B cell (primary cell): Measurements from ENCODE around the gene MDFI. TPM values are rescaled to one million over a fixed set of nuclear protein-coding genes. Genes with fewer than 3 reads are reported as not detected.

Source experiments
- ATAC-seq: fragments of 200-7000 bp; cut with Tn5 transposase; one replicate; pipeline ENCODE4 v1.10.0; 2021; ENCODE audit warnings: low read depth, mild to moderate bottlenecking, moderate number of reproducible peaks, moderate library complexity
- CTCF ChIA-PET: fragments of 350-600 bp; sonication (Branson Sonifier 250); formaldehyde crosslinking; loops from one replicate; lab custom pipeline; 2021; ENCODE audit warnings: antibody characterized with exemption, inconsistent platforms; lab: Charles Lee
- POLR2A ChIA-PET: fragments of 350-600 bp; sonication (Branson Sonifier 250); formaldehyde crosslinking; loops from one replicate; lab custom pipeline; 2021; ENCODE audit warnings: antibody characterized with exemption; lab: Charles Lee
- DNase-seq: peaks from one replicate; pipeline ENCODE4 v3.0.0; 2013
- H2AFZ ChIP-seq: 2 replicates; pipeline ENCODE4 v1.6.1; 2012; ENCODE audit warnings: mild to moderate bottlenecking, low read depth, low read length; ENCODE audit not compliant: insufficient read depth, poor library complexity, severe bottlenecking
- H3K27ac ChIP-seq, 2 donors: 1 replicate in 1 of 2; 2 replicates in 1 of 2; pipeline ENCODE4 v1.5.1; 2012 to 2013; ENCODE audit warnings: low read length in 2 of 2, mild to moderate bottlenecking in 2 of 2, moderate library complexity in 1 of 2
- H3K27me3 ChIP-seq, 4 experiments: fragments of 200-600 bp in 1 of 4; sonication (generic) in 1 of 4; replicated peaks in 1 of 4; 1 replicate in 2 of 4; 2 replicates in 2 of 4; pipeline versions ENCODE4 v1.6.1 to v1.7.0; 2013 to 2016; ENCODE audit warnings: low read length in 3 of 4, mild to moderate bottlenecking in 2 of 4, mixed read lengths in 1 of 4, moderate library complexity in 1 of 4; ENCODE audit not compliant: insufficient read depth in 4 of 4, control insufficient read depth in 3 of 4; ENCODE audit errors: control extremely low read depth in 1 of 4
- H3K36me3 ChIP-seq, 2 experiments: replicated peaks in 1 of 2; 1 replicate in 1 of 2; 2 replicates in 1 of 2; pipeline versions ENCODE4 v1.6.1 to v1.7.1; 2013; ENCODE audit warnings: low read length in 1 of 2; ENCODE audit not compliant: insufficient read depth in 2 of 2, control insufficient read depth in 1 of 2; ENCODE audit errors: control extremely low read depth in 1 of 2, extremely low read depth in 1 of 2
- H3K4me1 ChIP-seq, 2 donors: fragments of 200-600 bp in 1 of 2; sonication (generic) in 1 of 2; 1 replicate in 1 of 2; 2 replicates in 1 of 2; pipeline versions ENCODE4 v1.5.1 to v1.6.1; 2013 to 2017; ENCODE audit warnings: low read length in 2 of 2; ENCODE audit not compliant: control insufficient read depth in 2 of 2, insufficient read depth in 2 of 2
- H3K4me2 ChIP-seq: replicated peaks from 2 replicates; pipeline ENCODE3; 2012; ENCODE audit warnings: mild to moderate bottlenecking, low read depth, low read length; ENCODE audit not compliant: poor library complexity, severe bottlenecking
- H3K4me3 ChIP-seq, 5 experiments: fragments of 200-600 bp in 1 of 5; sonication (generic) in 1 of 5; 1 replicate in 3 of 5; 2 replicates in 2 of 5; pipeline versions ENCODE4 v1.5.1 to v1.7.0; 2011 to 2016; ENCODE audit warnings: low read length in 4 of 5, mild to moderate bottlenecking in 4 of 5, low read depth in 2 of 5, control low read depth in 1 of 5, moderate library complexity in 1 of 5; ENCODE audit not compliant: insufficient read depth in 1 of 5; ENCODE audit errors: control extremely low read depth in 1 of 5, extremely low read depth in 1 of 5
- H3K79me2 ChIP-seq: fragments of 200-600 bp; sonication (generic); one replicate; pipeline ENCODE4 v1.6.0; 2016; ENCODE audit warnings: low read length; ENCODE audit not compliant: control insufficient read depth, insufficient read depth
- H3K9ac ChIP-seq: fragments of 200-600 bp; sonication (generic); 2 replicates; pipeline ENCODE4 v1.6.1; 2017; ENCODE audit warnings: mild to moderate bottlenecking, low read length, moderate library complexity
- H3K9me3 ChIP-seq, 3 donors: one replicate each; pipeline versions ENCODE4 v1.6.1 to v1.7.1; 2013; ENCODE audit warnings: low read length in 2 of 3; ENCODE audit not compliant: control insufficient read depth in 2 of 3, insufficient read depth in 1 of 3; ENCODE audit errors: control extremely low read depth in 1 of 3
- H4K20me1 ChIP-seq: 2 replicates; pipeline ENCODE4 v1.6.0; 2012; ENCODE audit warnings: mild to moderate bottlenecking, low read length; ENCODE audit not compliant: insufficient read depth, control insufficient read depth, poor library complexity, severe bottlenecking
- H3K27ac Mint-ChIP-seq: one replicate; pipeline ENCODE4 v1.8.0; 2021; ENCODE audit warnings: mixed read lengths
- H3K27me3 Mint-ChIP-seq: one replicate; pipeline ENCODE4 v1.8.0; 2021; ENCODE audit warnings: mixed read lengths
- H3K4me1 Mint-ChIP-seq: one replicate; pipeline ENCODE4 v1.8.0; 2021; ENCODE audit warnings: mixed read lengths
- H3K4me3 Mint-ChIP-seq: one replicate; pipeline ENCODE4 v1.8.0; 2021; ENCODE audit warnings: mixed read lengths
- H3K9me3 Mint-ChIP-seq: one replicate; pipeline ENCODE4 v1.8.0; 2022; ENCODE audit warnings: mixed read lengths; ENCODE audit not compliant: insufficient read depth
- EZH2 ChIP-seq: IDR thresholded peaks from 2 replicates; pipeline ENCODE4 v1.6.1; 2012; ENCODE audit warnings: borderline replicate concordance, low read depth, mild to moderate bottlenecking, moderate library complexity, low read length; ENCODE audit not compliant: insufficient read depth, poor library complexity, severe bottlenecking
- WGBS: methylation state at CpG from one replicate; pipeline ENCODE4 v1.1.5; 2013; ENCODE audit warnings: missing lambda C conversion rate; ENCODE audit not compliant: insufficient coverage; 5-methylcytosine and 5-hydroxymethylcytosine counted together
- intact Hi-C: fragments of 100-400 bp; cut with micrococcal nuclease; formaldehyde crosslinking; loops from one replicate; pipeline ENCODE4 v1.10.0; 2022
- polyA plus RNA-seq: library from polyadenylated mRNA; depleted of rRNA; stranded (reverse); fragments of >200 nt; gene quantifications from 2 replicates; pipeline ENCODE4 v1.2.3, GENCODE V29; 2012
- total RNA-seq, 2 donors: library from RNA; stranded (reverse); fragments of 120-200 nt in 1 of 2; gene quantifications; 1 replicate in 1 of 2; 2 replicates in 1 of 2; pipeline versions ENCODE4 v1.2.3 to v1.2.4, GENCODE V29; 2013 to 2022
- TF ChIP-seq, protein P1 (sequence below): fragments of 200-600 bp; IDR thresholded peaks from one replicate; pipeline ENCODE4 v1.8.0; 2022; ENCODE audit warnings: antibody characterized with exemption, mild to moderate bottlenecking

The MDFI gene
- total and polyA plus RNA-seq, 2 donors (not counting 1 experiment from before 2014, with no cell fraction given), result not detected

DNA sequence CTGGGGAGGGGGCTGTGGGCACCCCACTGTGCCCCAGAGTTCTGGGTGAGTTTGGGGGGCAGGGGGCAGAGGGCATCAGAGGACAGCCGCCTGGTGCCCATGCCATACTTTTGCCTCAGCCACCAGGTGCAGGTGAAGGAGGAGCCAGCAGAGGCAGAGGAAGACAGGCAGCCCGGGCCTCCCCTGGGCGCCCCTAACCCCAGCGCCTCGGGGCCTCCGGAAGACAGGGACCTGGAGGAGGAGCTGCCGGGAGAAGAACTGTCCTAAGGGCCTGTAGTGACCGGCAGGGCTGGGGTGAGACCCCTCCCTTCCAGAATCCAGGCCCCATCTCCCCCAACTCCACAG lies 39.6 kb upstream of the MDFI start:
- Histone ChIP-seq H3K4me1 (peaks cover 4 to 12% of the 10 kb centered on the region in 2 donors), H3K9ac (no peak overlapping the region), H3K79me2 (no peaks in the 10 kb centered on the region), H3K36me3 (peaks cover 0 to 18% of the 10 kb centered on the region in 2 experiments), H3K27ac (no peak overlapping the region), H3K4me3 (no peak overlapping the region), H2AFZ (no peak overlapping the region), H3K9me3 (no peaks in the 10 kb centered on the region), H4K20me1 (no peaks in the 10 kb centered on the region), H3K4me2 (no peak overlapping the region), H3K27me3 (no peaks in the 10 kb centered on the region)
- H3K4me3 Mint-ChIP-seq, result no peak overlapping the region
- no peaks in the 10 kb centered on the region for H3K9me3 Mint-ChIP-seq
- TF ChIP-seq, protein P1, sequence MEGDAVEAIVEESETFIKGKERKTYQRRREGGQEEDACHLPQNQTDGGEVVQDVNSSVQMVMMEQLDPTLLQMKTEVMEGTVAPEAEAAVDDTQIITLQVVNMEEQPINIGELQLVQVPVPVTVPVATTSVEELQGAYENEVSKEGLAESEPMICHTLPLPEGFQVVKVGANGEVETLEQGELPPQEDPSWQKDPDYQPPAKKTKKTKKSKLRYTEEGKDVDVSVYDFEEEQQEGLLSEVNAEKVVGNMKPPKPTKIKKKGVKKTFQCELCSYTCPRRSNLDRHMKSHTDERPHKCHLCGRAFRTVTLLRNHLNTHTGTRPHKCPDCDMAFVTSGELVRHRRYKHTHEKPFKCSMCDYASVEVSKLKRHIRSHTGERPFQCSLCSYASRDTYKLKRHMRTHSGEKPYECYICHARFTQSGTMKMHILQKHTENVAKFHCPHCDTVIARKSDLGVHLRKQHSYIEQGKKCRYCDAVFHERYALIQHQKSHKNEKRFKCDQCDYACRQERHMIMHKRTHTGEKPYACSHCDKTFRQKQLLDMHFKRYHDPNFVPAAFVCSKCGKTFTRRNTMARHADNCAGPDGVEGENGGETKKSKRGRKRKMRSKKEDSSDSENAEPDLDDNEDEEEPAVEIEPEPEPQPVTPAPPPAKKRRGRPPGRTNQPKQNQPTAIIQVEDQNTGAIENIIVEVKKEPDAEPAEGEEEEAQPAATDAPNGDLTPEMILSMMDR, result no peak
- H3K27me3 Mint-ChIP-seq, result no peaks in the 10 kb centered on the region
- CTCF ChIA-PET, result interaction anchor here (1.0 kb wide), 1 partner anchor 83 kb away, joined by 3 read pairs; no protein-coding TSS in a partner anchor
- DNase-seq (no peak), ATAC-seq (no peak)
- WGBS, result 88% methylated on average over 8 of the region's 8 CpGs
- POLR2A ChIA-PET, result interaction anchor here (0.7 kb wide), 1 partner anchor 94 kb away, joined by 4 read pairs; no protein-coding TSS in a partner anchor
- H3K4me1 Mint-ChIP-seq, result peaks cover 10% of the 10 kb centered on the region
- H3K27ac Mint-ChIP-seq, result no peak overlapping the region
- intact Hi-C loops, result no loop called here

DNA sequence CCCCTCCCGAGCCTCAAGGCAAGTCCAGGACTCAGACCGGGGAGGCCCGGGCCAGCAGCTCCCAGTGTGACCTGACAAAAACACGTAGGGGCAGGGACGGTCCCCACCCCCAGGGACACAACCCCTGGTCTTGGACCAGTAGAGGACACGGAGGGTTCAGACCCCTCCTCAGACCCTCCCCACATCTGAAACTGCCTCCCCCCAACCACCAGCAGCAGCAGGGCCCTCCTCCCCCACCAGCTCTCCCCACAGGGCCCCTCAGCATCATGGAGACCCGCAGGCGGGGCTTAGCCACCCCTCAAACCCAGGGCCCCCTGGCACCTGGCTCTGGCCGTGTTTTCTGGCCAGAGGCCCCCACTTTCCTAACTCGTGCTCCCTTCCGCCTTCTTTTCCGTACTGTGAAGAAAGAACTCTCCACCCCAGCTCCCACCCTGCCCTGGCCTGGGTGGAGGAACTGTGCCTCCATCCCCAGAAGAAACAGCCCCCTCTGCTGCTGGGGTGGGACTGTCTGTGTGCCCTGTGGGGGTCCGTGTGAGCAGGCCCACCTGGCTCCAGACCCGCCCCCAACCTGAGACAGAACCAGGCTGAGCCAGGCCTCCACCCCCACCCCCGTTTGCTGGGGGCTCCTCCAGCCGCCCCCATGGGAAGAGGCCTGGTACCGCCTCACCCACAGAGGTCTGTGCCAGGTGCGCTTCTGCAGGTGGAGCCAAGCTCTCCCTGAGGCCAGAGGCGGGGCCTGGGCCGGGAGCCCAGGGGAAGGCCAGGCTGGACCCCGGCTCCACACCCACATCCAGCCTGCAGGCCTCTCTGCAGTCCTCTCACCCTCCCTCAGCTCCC lies 39.0 kb upstream of the MDFI start:
- Histone ChIP-seq H3K79me2 (no peaks in the 10 kb centered on the region), H3K9ac (no peak overlapping the region), H3K4me2 (no peak overlapping the region), H2AFZ (no peak overlapping the region), H3K36me3 (peaks cover 0 to 18% of the 10 kb centered on the region in 2 experiments), H3K9me3 (no peaks in the 10 kb centered on the region), H3K27ac (no peak overlapping the region), H3K27me3 (no peaks in the 10 kb centered on the region), H3K4me3 (no peak overlapping the region), H3K4me1 (peaks cover 4 to 13% of the 10 kb centered on the region in 2 donors), H4K20me1 (no peaks in the 10 kb centered on the region)
- no peak for DNase-seq
- TF ChIP-seq, protein P1, result no peak
- TF ChIP-seq EZH2, result no peak
- ChIA-PET CTCF (interaction anchor here (1.4 kb wide), 1 partner anchor 11 kb away, joined by 3 read pairs; no protein-coding TSS in a partner anchor), POLR2A (no interaction called here)
- no peak for ATAC-seq
- intact Hi-C loops, result no loop called here
- 84% methylated on average over 16 of the region's 21 CpGs for WGBS
- H3K4me3 Mint-ChIP-seq, result no peak overlapping the region
- no peak overlapping the region for H3K27ac Mint-ChIP-seq
- H3K9me3 Mint-ChIP-seq, result no peaks in the 10 kb centered on the region
- no peaks in the 10 kb centered on the region for H3K27me3 Mint-ChIP-seq
- H3K4me1 Mint-ChIP-seq, result peaks cover 10% of the 10 kb centered on the region
